ENCODE data around the gene PDZRN3.

DNA sequence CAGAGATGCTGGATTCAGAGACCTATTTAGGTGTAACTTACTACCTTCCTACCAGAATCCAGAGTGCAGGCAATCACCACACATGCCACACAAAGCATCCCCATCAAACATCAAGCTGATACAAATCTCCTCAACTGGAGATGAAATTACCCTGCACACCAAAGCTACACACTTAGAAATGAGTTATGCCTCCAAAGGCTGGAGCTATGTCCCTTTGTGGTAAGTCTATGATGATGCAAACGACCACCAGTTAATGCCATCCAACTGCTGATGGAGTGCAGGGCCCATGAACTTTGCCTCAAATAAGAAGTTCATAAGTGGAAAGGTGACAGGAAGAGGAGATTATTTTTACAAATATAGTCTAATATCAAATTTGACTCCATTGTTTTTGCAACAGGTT, 38.1 kb downstream of the PDZRN3 start:
- TF ChIP-seq, protein P1, sequence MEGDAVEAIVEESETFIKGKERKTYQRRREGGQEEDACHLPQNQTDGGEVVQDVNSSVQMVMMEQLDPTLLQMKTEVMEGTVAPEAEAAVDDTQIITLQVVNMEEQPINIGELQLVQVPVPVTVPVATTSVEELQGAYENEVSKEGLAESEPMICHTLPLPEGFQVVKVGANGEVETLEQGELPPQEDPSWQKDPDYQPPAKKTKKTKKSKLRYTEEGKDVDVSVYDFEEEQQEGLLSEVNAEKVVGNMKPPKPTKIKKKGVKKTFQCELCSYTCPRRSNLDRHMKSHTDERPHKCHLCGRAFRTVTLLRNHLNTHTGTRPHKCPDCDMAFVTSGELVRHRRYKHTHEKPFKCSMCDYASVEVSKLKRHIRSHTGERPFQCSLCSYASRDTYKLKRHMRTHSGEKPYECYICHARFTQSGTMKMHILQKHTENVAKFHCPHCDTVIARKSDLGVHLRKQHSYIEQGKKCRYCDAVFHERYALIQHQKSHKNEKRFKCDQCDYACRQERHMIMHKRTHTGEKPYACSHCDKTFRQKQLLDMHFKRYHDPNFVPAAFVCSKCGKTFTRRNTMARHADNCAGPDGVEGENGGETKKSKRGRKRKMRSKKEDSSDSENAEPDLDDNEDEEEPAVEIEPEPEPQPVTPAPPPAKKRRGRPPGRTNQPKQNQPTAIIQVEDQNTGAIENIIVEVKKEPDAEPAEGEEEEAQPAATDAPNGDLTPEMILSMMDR (IDR thresholded peaks at IDR 0.05) = no peak
- TF ChIP-seq POLR2A (IDR thresholded peaks at IDR 0.05) (no peak), POLR2AphosphoS5 (IDR thresholded peaks at IDR 0.05) (no peak), EP300 (IDR thresholded peaks at IDR 0.05) (no peak)
